Neutrophil (primary cell): ENCODE results near the gene SORBS2.

Experiments used
- H3K27ac ChIP-seq: fragments of 200-600 bp; sonication (generic); 2 replicates; pipeline ENCODE4 v1.5.1; 2016; ENCODE audit warnings: mild to moderate bottlenecking, moderate library complexity
- H3K27me3 ChIP-seq: fragments of 200-600 bp; sonication (generic); 2 replicates; pipeline ENCODE4 v1.6.0; 2016; ENCODE audit warnings: mild to moderate bottlenecking
- H3K36me3 ChIP-seq: fragments of 200-600 bp; sonication (generic); 2 replicates; pipeline ENCODE4 v1.5.1; 2017
- H3K4me1 ChIP-seq, 2 experiments: fragments of 200-600 bp in 1 of 2; sonication (generic) in 1 of 2; 1 replicate in 1 of 2; 2 replicates in 1 of 2; pipeline versions ENCODE4 v1.5.1 to v1.6.1; 2013 to 2016; ENCODE audit warnings: low read depth in 1 of 2, low read length in 1 of 2, mild to moderate bottlenecking in 1 of 2, moderate library complexity in 1 of 2; ENCODE audit not compliant: control insufficient read depth in 1 of 2, insufficient read depth in 1 of 2
- H3K4me3 ChIP-seq, 2 experiments: fragments of 200-600 bp in 1 of 2; sonication (generic) in 1 of 2; 1 replicate in 1 of 2; 2 replicates in 1 of 2; pipeline ENCODE4 v1.5.1; 2013 to 2016; ENCODE audit warnings: low read depth in 1 of 2, low read length in 1 of 2, mild to moderate bottlenecking in 1 of 2, moderate library complexity in 1 of 2
- H3K9me3 ChIP-seq: fragments of 200-600 bp; sonication (generic); 2 replicates; pipeline ENCODE4 v1.5.1; 2016
- CTCF ChIP-seq: fragments of 200-600 bp; sonication (generic); IDR thresholded peaks from 2 replicates; pipeline ENCODE4 v1.5.1; 2016; ENCODE audit warnings: antibody characterized with exemption

SORBS2 gene

GRCh38 chr4:185683222-185683621 lies 128.8 kb downstream of the SORBS2 start:
- TF ChIP-seq CTCF: no peak
- no peaks in the 10 kb centered on the region for H3K27me3 ChIP-seq
- no peak overlapping the region for H3K27ac ChIP-seq
- no peaks in the 10 kb centered on the region for H3K36me3 ChIP-seq
- H3K4me1 ChIP-seq: no peaks in the 10 kb centered on the region
- no peaks in the 10 kb centered on the region for H3K9me3 ChIP-seq
- no peak overlapping the region for H3K4me3 ChIP-seq

- Histone ChIP-seq H3K36me3 (no peaks in the 10 kb centered on the region), H3K4me1 (no peaks in the 10 kb centered on the region), H3K27ac (no peak overlapping the region), H3K4me3 (no peak overlapping the region), H3K27me3 (no peaks in the 10 kb centered on the region), H3K9me3 (no peaks in the 10 kb centered on the region)
- TF ChIP-seq CTCF: no peak
Measured at GRCh38 chr4:185682236-185682635, 129.8 kb downstream of the SORBS2 start.

GRCh38 chr4:185681604-185682003 lies 130.4 kb downstream of the SORBS2 start:
- TF ChIP-seq CTCF: no peak
- H3K36me3 ChIP-seq: no peaks in the 10 kb centered on the region
- no peak overlapping the region for H3K4me3 ChIP-seq

GRCh38 chr4:185680617-185681016 lies 131.4 kb downstream of the SORBS2 start:
- Histone ChIP-seq H3K9me3 (no peaks in the 10 kb centered on the region), H3K27ac (no peak overlapping the region), H3K4me3 (no peak overlapping the region), H3K36me3 (no peaks in the 10 kb centered on the region), H3K27me3 (no peaks in the 10 kb centered on the region), H3K4me1 (no peaks in the 10 kb centered on the region)
- TF ChIP-seq CTCF: no peak

More at GRCh38 chr4:185681604-185682003, 130.4 kb downstream of the SORBS2 start:
- no peaks in the 10 kb centered on the region for H3K27me3 ChIP-seq
- H3K4me1 ChIP-seq: no peaks in the 10 kb centered on the region
- no peak overlapping the region for H3K27ac ChIP-seq
- no peaks in the 10 kb centered on the region for H3K9me3 ChIP-seq

GRCh38 chr4:185679523-185679922 lies 132.5 kb downstream of the SORBS2 start:
- Histone ChIP-seq H3K27ac (no peak overlapping the region), H3K4me1 (no peaks in the 10 kb centered on the region), H3K9me3 (no peaks in the 10 kb centered on the region), H3K4me3 (no peak overlapping the region), H3K27me3 (no peaks in the 10 kb centered on the region), H3K36me3 (no peaks in the 10 kb centered on the region)
- TF ChIP-seq CTCF: no peak
